B cell (primary cell): ENCODE results near the gene CGNL1.

Experiments used
- CTCF ChIP-seq: fragments of 200-600 bp; IDR thresholded peaks from one replicate; pipeline ENCODE4 v1.8.0; 2022; ENCODE audit warnings: antibody characterized with exemption, mild to moderate bottlenecking
- EZH2 ChIP-seq: IDR thresholded peaks from 2 replicates; pipeline ENCODE4 v1.6.1; 2012; ENCODE audit warnings: borderline replicate concordance, low read depth, mild to moderate bottlenecking, moderate library complexity, low read length; ENCODE audit not compliant: insufficient read depth, poor library complexity, severe bottlenecking

- no peak for TF ChIP-seq CTCF
- no peak for TF ChIP-seq EZH2
These were observed 582 bp downstream of the CGNL1 start for GRCh38 chr15:57376696-57377477.
